ENCODE measurements around the gene S100A2. TPM values are rescaled to one million over a fixed set of nuclear protein-coding genes. Genes with fewer than 3 reads are reported as not detected.

Gene S100A2
- polyA plus RNA-seq, 3 donors = 0.32 TPM; not detected in 2

- WGBS (ENCODE audit: insufficient coverage) = 97% methylated on average over 7 of the region's 7 CpGs
- H4K20me1 ChIP-seq (ENCODE audit: insufficient read depth, low read length) = no peaks in the 10 kb centered on the region
- no peak for DNase-seq
- TF ChIP-seq, protein P1, sequence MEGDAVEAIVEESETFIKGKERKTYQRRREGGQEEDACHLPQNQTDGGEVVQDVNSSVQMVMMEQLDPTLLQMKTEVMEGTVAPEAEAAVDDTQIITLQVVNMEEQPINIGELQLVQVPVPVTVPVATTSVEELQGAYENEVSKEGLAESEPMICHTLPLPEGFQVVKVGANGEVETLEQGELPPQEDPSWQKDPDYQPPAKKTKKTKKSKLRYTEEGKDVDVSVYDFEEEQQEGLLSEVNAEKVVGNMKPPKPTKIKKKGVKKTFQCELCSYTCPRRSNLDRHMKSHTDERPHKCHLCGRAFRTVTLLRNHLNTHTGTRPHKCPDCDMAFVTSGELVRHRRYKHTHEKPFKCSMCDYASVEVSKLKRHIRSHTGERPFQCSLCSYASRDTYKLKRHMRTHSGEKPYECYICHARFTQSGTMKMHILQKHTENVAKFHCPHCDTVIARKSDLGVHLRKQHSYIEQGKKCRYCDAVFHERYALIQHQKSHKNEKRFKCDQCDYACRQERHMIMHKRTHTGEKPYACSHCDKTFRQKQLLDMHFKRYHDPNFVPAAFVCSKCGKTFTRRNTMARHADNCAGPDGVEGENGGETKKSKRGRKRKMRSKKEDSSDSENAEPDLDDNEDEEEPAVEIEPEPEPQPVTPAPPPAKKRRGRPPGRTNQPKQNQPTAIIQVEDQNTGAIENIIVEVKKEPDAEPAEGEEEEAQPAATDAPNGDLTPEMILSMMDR (IDR thresholded peaks at IDR 0.05) = no peak
- no peak overlapping the region for H3K4me3 ChIP-seq (replicated peaks in 1 of 3; ENCODE audit: low read depth in 2 of 3, low read length in 3 of 3)
- peaks cover 72% of the 10 kb centered on the region for H3K4me1 Mint-ChIP-seq
- H3K27ac Mint-ChIP-seq = peak overlapping the region in 2 of 7 donors; percentile 63 to 83
- H3K36me3 Mint-ChIP-seq = no peaks in the 10 kb centered on the region
- H3K4me1 ChIP-seq (ENCODE audit: control insufficient read depth in 1 of 2, insufficient read depth in 2 of 2, low read length in 2 of 2) = peaks cover 61 to 68% of the 10 kb centered on the region in 2 donors
- intact Hi-C loops (cut with micrococcal nuclease) = loop anchor here (5.0 to 10.0 kb wide), 5 partner anchors 34 to 241 kb away; partner anchors contain the start of genes S100A14 (in 1 of the 2), S100A2 (in 1 of the 2), S100A3 (in 1 of the 2) and S100A4 (in 1 of the 2)
- no peak overlapping the region for H3K4me2 ChIP-seq (replicated peaks; ENCODE audit: extremely low read depth, low read length, poor library complexity, severe bottlenecking)
- H3K36me3 ChIP-seq (replicated peaks in 1 of 2; ENCODE audit: control insufficient read depth in 1 of 2, insufficient read depth in 2 of 2, low read length in 2 of 2) = no peaks in the 10 kb centered on the region
- no peaks in the 10 kb centered on the region for H3K27me3 ChIP-seq (ENCODE audit: control insufficient read depth in 2 of 2, insufficient read depth in 2 of 2, low read length in 2 of 2)
- no peaks in the 10 kb centered on the region for H3K9me3 ChIP-seq (replicated peaks in 1 of 2; ENCODE audit: control insufficient read depth in 1 of 2, insufficient read depth in 1 of 2, low read length in 2 of 2)
- no peaks in the 10 kb centered on the region for H3K79me2 ChIP-seq (ENCODE audit: insufficient read depth, low read length)
- no peak overlapping the region for H3K9ac ChIP-seq (ENCODE audit: insufficient read depth, low read length, poor library complexity, severe bottlenecking)
- H3K27me3 Mint-ChIP-seq (ENCODE audit: low read depth in 3 of 3) = peaks cover 0 to 6% (median 0%) of the 10 kb centered on the region in 3 donors
- H3K9me3 Mint-ChIP-seq = no peaks in the 10 kb centered on the region
- H2AFZ ChIP-seq (ENCODE audit: insufficient read depth, low read depth, low read length, poor library complexity, severe bottlenecking) = no peak overlapping the region
- peak overlapping the region in 1 of 2 donors; percentile 77 for H3K27ac ChIP-seq (ENCODE audit: low read depth in 1 of 2, low read length in 2 of 2)
- no peak overlapping the region for H3K4me3 Mint-ChIP-seq
Measured at GRCh38 chr1:153513666-153514065, 52.0 kb downstream of the S100A2 start.

GRCh38 chr1:153513023-153513422 is 52.6 kb downstream of the S100A2 start:
- no peaks in the 10 kb centered on the region for H4K20me1 ChIP-seq (ENCODE audit: insufficient read depth, low read length)
- DNase-seq = no peak
- intact Hi-C loops (cut with micrococcal nuclease) = loop anchor here (5.0 to 10.0 kb wide), 5 partner anchors 34 to 242 kb away; partner anchors contain the start of genes S100A14 (in 1 of the 2), S100A2 (in 1 of the 2), S100A3 (in 1 of the 2) and S100A4 (in 1 of the 2)
- Mint-ChIP-seq H3K4me3 (no peak overlapping the region), H3K27me3 (ENCODE audit: low read depth in 3 of 3) (peaks cover 0 to 6% (median 0%) of the 10 kb centered on the region in 3 donors), H3K4me1 (peaks cover 65% of the 10 kb centered on the region), H3K9me3 (no peaks in the 10 kb centered on the region), H3K27ac (peak overlapping the region in 3 of 7 donors; percentile 33 to 37 (median 36)), H3K36me3 (no peaks in the 10 kb centered on the region)
- no peaks in the 10 kb centered on the region for H3K27me3 ChIP-seq (ENCODE audit: control insufficient read depth in 2 of 2, insufficient read depth in 2 of 2, low read length in 2 of 2)
- H2AFZ ChIP-seq (ENCODE audit: insufficient read depth, low read depth, low read length, poor library complexity, severe bottlenecking) = no peak overlapping the region
- peaks cover 55 to 62% of the 10 kb centered on the region in 2 donors for H3K4me1 ChIP-seq (ENCODE audit: control insufficient read depth in 1 of 2, insufficient read depth in 2 of 2, low read length in 2 of 2)
- no peak overlapping the region for H3K4me3 ChIP-seq (replicated peaks in 1 of 3; ENCODE audit: low read depth in 2 of 3, low read length in 3 of 3)
- peak overlapping the region in 1 of 2 donors; percentile 3 for H3K27ac ChIP-seq (ENCODE audit: low read depth in 1 of 2, low read length in 2 of 2)
- TF ChIP-seq, protein P1 (IDR thresholded peaks at IDR 0.05) = no peak
- H3K4me2 ChIP-seq (replicated peaks; ENCODE audit: extremely low read depth, low read length, poor library complexity, severe bottlenecking) = no peak overlapping the region
- 22% methylated on average over 1 of the region's 3 CpGs for WGBS (ENCODE audit: insufficient coverage)
- no peaks in the 10 kb centered on the region for H3K36me3 ChIP-seq (replicated peaks in 1 of 2; ENCODE audit: control insufficient read depth in 1 of 2, insufficient read depth in 2 of 2, low read length in 2 of 2)
- no peak overlapping the region for H3K9ac ChIP-seq (ENCODE audit: insufficient read depth, low read length, poor library complexity, severe bottlenecking)
- no peaks in the 10 kb centered on the region for H3K79me2 ChIP-seq (ENCODE audit: insufficient read depth, low read length)
- no peaks in the 10 kb centered on the region for H3K9me3 ChIP-seq (replicated peaks in 1 of 2; ENCODE audit: control insufficient read depth in 1 of 2, insufficient read depth in 1 of 2, low read length in 2 of 2)

Other genes with a start within 250 kb of the S100A2 start
- not detected for gene PGLYRP4, start 217.0 kb downstream of the S100A2 start, polyA plus RNA-seq
- gene S100A9, start 208.0 kb downstream of the S100A2 start, polyA plus RNA-seq = over 10,000 TPM; 20,498 to 43,602 (median 40,800) TPM
- 1,000 to 10,000 TPM; 1,275 to 2,834 (median 2,543) TPM for gene S100A12, start 190.2 kb downstream of the S100A2 start, polyA plus RNA-seq
- over 10,000 TPM in 2 of 3 donors, 1,000 to 10,000 TPM in 1; 4,193 to 30,135 (median 27,689) TPM for gene S100A8, start 174.8 kb downstream of the S100A2 start, polyA plus RNA-seq
- not detected for gene S100A7A, start 149.3 kb downstream of the S100A2 start, polyA plus RNA-seq
- gene S100A7, start 105.2 kb downstream of the S100A2 start, polyA plus RNA-seq = not detected
- 1,000 to 10,000 TPM; 1,242 to 5,004 (median 4,414) TPM for gene S100A6, start 29.9 kb downstream of the S100A2 start, polyA plus RNA-seq
- 1 to 10 TPM in 2 of 3 donors, not detected in 1; 1.4 to 2.1 TPM for gene S100A5, start 24.9 kb downstream of the S100A2 start, polyA plus RNA-seq
- gene S100A4, start 20.0 kb downstream of the S100A2 start, polyA plus RNA-seq = 1,000 to 10,000 TPM; 4,538 to 7,344 (median 6,092) TPM
- under 1 TPM in 2 of 3 donors, not detected in 1; 0.31 to 0.54 TPM for gene S100A3, start 16.6 kb downstream of the S100A2 start, polyA plus RNA-seq
- gene S100A16, start 47.3 kb upstream of the S100A2 start, polyA plus RNA-seq = not detected
- gene S100A14, start 50.5 kb upstream of the S100A2 start, polyA plus RNA-seq = under 1 TPM in 1 of 3 donors, not detected in 2; 0.08 TPM
- 10 to 100 TPM in 1 of 3 donors, 1 to 10 TPM in 2; 2.5 to 13.9 (median 2.6) TPM for gene S100A13, start 61.7 kb upstream of the S100A2 start, polyA plus RNA-seq
- gene S100A1, start 62.6 kb upstream of the S100A2 start, polyA plus RNA-seq = not detected
- 10 to 100 TPM; 28.1 to 56.2 (median 38.2) TPM for gene CHTOP, start 68.2 kb upstream of the S100A2 start, polyA plus RNA-seq
- gene SNAPIN, start 92.9 kb upstream of the S100A2 start, polyA plus RNA-seq = 100 to 1,000 TPM in 2 of 3 donors, 10 to 100 TPM in 1; 30.7 to 141 (median 135) TPM
- 100 to 1,000 TPM; 103 to 118 (median 115) TPM for gene ILF2, start 105.1 kb upstream of the S100A2 start, polyA plus RNA-seq
- not detected for gene NPR1, start 112.8 kb upstream of the S100A2 start, polyA plus RNA-seq
- 10 to 100 TPM in 2 of 3 donors, 1 to 10 TPM in 1; 9.2 to 76.9 (median 15.9) TPM for gene INTS3, start 162.2 kb upstream of the S100A2 start, polyA plus RNA-seq
- 100 to 1,000 TPM in 2 of 3 donors, 10 to 100 TPM in 1; 84.5 to 123 (median 118) TPM for gene SLC27A3, start 209.6 kb upstream of the S100A2 start, polyA plus RNA-seq

Data from CD14-positive monocyte (primary cell).